DND-41 (cell line): ENCODE data around the gene ADAMTSL3.

Experiments used
- ATAC-seq: fragments of 200-7000 bp; cut with Tn5 transposase; 3 replicates; pipeline ENCODE4 v1.9.1; 2021; ENCODE audit warnings: low read depth; ENCODE audit not compliant: insufficient read depth
- DNase-seq: peaks from one replicate; pipeline ENCODE4 v3.0.0-alpha.2; 2020
- H2AFZ ChIP-seq: 2 replicates; pipeline ENCODE4 v1.6.0; 2012; ENCODE audit warnings: low read depth, low read length
- H3K27ac ChIP-seq: 2 replicates; pipeline ENCODE4 v1.5.1; 2012; ENCODE audit warnings: low read length, inconsistent platforms
- H3K27me3 ChIP-seq: fragments of 200-600 bp; sonication (generic); 2 replicates; pipeline ENCODE4 v1.6.0; 2012; ENCODE audit warnings: low read length, mild to moderate bottlenecking, inconsistent platforms; ENCODE audit not compliant: insufficient read depth, poor library complexity
- H3K36me3 ChIP-seq: 2 replicates; pipeline ENCODE4 v1.5.1; 2012; ENCODE audit warnings: low read length, inconsistent platforms; ENCODE audit not compliant: insufficient read depth
- H3K4me1 ChIP-seq: 2 replicates; pipeline ENCODE4 v1.5.1; 2012; ENCODE audit warnings: mild to moderate bottlenecking, low read length; ENCODE audit not compliant: insufficient read depth
- H3K4me2 ChIP-seq: 2 replicates; pipeline ENCODE4 v1.6.0; 2012; ENCODE audit warnings: mild to moderate bottlenecking, moderate library complexity, low read length, inconsistent platforms; ENCODE audit not compliant: insufficient read depth
- H3K4me3 ChIP-seq, 2 experiments: fragments of 200-600 bp in 1 of 2; shearing (Covaris generic) in 1 of 2; 2 replicates each; pipeline ENCODE4 v1.5.1; 2012 to 2016; ENCODE audit warnings: inconsistent platforms in 2 of 2, low read length in 2 of 2, mild to moderate bottlenecking in 2 of 2, low read depth in 1 of 2, moderate library complexity in 1 of 2
- H3K79me2 ChIP-seq: 2 replicates; pipeline ENCODE4 v1.6.0; 2012; ENCODE audit warnings: low read length, inconsistent platforms; ENCODE audit not compliant: insufficient read depth
- H3K9ac ChIP-seq: 2 replicates; pipeline ENCODE4 v1.6.0; 2012; ENCODE audit warnings: low read depth, mild to moderate bottlenecking, inconsistent platforms, low read length, moderate library complexity
- H3K9me3 ChIP-seq: 2 replicates; pipeline ENCODE4 v1.5.1; 2012; ENCODE audit warnings: low read length, moderate library complexity, mild to moderate bottlenecking, inconsistent platforms; ENCODE audit not compliant: insufficient read depth, severe bottlenecking
- H4K20me1 ChIP-seq: 2 replicates; pipeline ENCODE4 v1.6.0; 2012; ENCODE audit warnings: low read length; ENCODE audit not compliant: insufficient read depth
- CTCF ChIP-seq: IDR thresholded peaks from 2 replicates; pipeline ENCODE4 v1.5.1; 2012; ENCODE audit warnings: borderline replicate concordance, low read length, moderate library complexity, mild to moderate bottlenecking; ENCODE audit not compliant: poor library complexity, severe bottlenecking; ENCODE audit errors: extremely low read depth
- EZH2 ChIP-seq: IDR thresholded peaks from 3 replicates; pipeline ENCODE4 v1.6.1; 2012; ENCODE audit warnings: borderline replicate concordance, low read depth, mild to moderate bottlenecking, moderate library complexity, low read length, inconsistent platforms; ENCODE audit not compliant: severe bottlenecking

Gene ADAMTSL3

GRCh38 chr15:83656192-83656591, 2.3 kb downstream of the ADAMTSL3 start:
- ATAC-seq (no peak), DNase-seq (no peak)
- no peak overlapping the region for H3K4me2 ChIP-seq
- H3K36me3 ChIP-seq = no peaks in the 10 kb centered on the region
- TF ChIP-seq CTCF (no peak), EZH2 (no peak)
- no peak overlapping the region for H3K9ac ChIP-seq
- H2AFZ ChIP-seq = no peak overlapping the region
- no peak overlapping the region for H3K27ac ChIP-seq
- H4K20me1 ChIP-seq = no peaks in the 10 kb centered on the region
- H3K27me3 ChIP-seq = no peaks in the 10 kb centered on the region
- no peaks in the 10 kb centered on the region for H3K9me3 ChIP-seq
- no peaks in the 10 kb centered on the region for H3K79me2 ChIP-seq
- no peaks in the 10 kb centered on the region for H3K4me1 ChIP-seq
- no peak overlapping the region for H3K4me3 ChIP-seq

GRCh38 chr15:83656943-83657528, 3.1 kb downstream of the ADAMTSL3 start:
- Histone ChIP-seq H3K9me3 (no peaks in the 10 kb centered on the region), H3K36me3 (no peaks in the 10 kb centered on the region), H3K9ac (no peak overlapping the region), H4K20me1 (no peaks in the 10 kb centered on the region), H3K4me3 (no peak overlapping the region), H3K27ac (no peak overlapping the region), H2AFZ (no peak overlapping the region), H3K4me1 (no peaks in the 10 kb centered on the region), H3K4me2 (no peak overlapping the region), H3K27me3 (no peaks in the 10 kb centered on the region), H3K79me2 (no peaks in the 10 kb centered on the region)
- DNase-seq = no peak
- TF ChIP-seq EZH2 (no peak), CTCF (no peak)
- ATAC-seq = no peak

GRCh38 chr15:83657549-83657948, 3.6 kb downstream of the ADAMTSL3 start:
- DNase-seq (no peak), ATAC-seq (no peak)
- TF ChIP-seq CTCF (peak; percentile 31), EZH2 (no peak)
- Histone ChIP-seq H3K4me3 (no peak overlapping the region), H3K4me1 (no peaks in the 10 kb centered on the region), H3K79me2 (no peaks in the 10 kb centered on the region), H3K27me3 (no peaks in the 10 kb centered on the region), H3K9me3 (no peaks in the 10 kb centered on the region), H3K4me2 (no peak overlapping the region), H2AFZ (no peak overlapping the region), H3K36me3 (no peaks in the 10 kb centered on the region), H3K9ac (no peak overlapping the region), H4K20me1 (no peaks in the 10 kb centered on the region), H3K27ac (no peak overlapping the region)
